NCI-H748 (cell line): ENCODE data around the gene OSTC.

Experiments used
- DNase-seq: peaks from one replicate; lab custom pipeline; 2025; ENCODE audit not compliant: unreplicated experiment; lab: John Stamatoyannopoulos, UW

The OSTC gene

DNA sequence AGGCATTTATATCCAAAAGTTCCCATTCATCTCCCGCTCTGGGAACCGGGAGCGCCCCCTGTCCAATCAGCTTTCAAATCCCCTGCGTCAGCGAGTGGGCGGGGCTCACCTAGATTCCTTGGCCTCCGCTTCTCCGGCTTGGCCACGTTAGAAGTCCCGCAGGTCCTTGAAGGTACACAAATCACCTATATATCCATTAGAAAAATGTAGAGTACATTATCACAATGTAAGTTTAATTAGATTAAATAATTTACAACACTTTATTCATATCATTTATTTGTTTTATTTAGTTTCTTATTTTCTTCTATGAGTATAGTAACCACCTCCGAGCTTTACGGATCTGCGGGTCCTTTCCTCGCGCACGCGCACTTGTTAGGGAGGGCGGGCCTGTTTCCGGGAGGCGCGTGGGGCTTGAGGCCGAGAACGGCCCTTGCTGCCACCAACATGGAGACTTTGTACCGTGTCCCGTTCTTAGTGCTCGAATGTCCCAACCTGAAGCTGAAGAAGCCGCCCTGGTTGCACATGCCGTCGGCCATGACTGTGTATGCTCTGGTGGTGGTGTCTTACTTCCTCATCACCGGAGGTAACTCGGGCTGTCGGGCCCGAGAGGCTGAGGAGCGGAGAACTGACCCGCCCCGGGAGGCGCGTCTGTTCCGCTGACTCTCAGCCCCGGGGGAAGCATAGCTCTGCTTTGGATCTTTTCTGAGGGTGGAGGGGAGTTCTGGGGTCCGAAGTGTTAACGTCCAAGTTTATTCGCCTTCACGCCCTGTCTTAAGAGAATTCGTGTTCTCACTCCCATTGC, at the start of gene OSTC:
Gene OSTC (plus strand): TSS at position 388 of the 802 bp plus-strand sequence. CDS start 57 bp downstream, at position 445.
- DNase-seq, result peak; percentile 92

DNA sequence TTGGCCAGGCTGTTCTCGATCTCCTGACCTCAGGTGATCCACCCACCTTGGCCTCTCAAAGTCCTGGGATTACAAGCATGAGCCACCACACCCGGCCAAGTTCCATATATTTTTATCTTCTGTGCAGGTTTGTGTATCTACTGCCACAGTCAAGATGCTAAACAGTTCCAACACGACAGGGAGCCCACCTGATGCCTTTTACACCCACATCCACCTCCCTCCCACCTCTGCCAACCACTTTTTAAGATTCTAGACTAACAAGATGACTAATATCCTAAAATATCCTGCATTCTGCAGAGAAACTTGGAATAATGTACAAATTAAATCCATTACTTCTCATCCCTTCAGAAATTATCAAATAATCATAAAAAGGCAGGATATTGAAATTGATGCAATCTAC, 49.3 kb upstream of the OSTC start:
- DNase-seq, result no peak

DNA sequence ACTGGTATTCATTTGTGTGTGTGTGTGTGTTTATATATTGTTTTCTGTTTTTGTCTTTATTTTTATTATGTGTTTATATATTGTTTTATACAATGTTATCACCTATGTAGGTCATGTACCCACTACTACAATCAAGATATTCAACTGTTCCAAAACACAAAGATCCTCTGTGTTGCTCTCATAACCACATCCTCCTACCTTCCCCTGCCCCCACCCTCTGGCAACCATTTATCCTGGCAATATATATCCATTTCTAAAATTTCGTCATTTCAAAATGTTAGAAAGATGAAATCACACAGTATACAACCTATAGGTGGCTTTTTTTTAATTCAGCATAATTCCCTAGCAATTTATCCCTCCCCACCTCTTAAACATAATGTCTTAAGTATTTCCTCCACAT, 48.9 kb upstream of the OSTC start:
- DNase-seq, result no peak

DNA sequence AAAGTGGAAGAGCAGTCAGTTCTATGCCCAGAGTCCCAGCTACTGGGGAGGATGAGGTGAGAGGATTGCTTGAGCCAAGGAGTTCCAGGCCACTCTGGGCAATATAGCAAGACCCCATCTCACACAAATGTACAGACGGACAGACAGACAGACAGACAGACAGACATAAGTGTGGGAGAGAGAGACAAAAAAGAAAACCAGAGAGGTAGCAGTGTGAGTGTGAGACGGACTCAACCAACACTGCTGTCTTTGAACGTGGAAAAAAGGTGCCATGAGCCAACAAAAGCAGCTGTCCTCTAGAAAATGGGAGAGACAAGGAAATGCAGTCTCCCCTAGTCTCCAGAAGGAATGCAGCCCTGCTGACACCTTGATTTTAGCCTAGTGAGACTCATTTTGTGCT, 48.2 kb upstream of the OSTC start:
- DNase-seq, result no peak

DNA sequence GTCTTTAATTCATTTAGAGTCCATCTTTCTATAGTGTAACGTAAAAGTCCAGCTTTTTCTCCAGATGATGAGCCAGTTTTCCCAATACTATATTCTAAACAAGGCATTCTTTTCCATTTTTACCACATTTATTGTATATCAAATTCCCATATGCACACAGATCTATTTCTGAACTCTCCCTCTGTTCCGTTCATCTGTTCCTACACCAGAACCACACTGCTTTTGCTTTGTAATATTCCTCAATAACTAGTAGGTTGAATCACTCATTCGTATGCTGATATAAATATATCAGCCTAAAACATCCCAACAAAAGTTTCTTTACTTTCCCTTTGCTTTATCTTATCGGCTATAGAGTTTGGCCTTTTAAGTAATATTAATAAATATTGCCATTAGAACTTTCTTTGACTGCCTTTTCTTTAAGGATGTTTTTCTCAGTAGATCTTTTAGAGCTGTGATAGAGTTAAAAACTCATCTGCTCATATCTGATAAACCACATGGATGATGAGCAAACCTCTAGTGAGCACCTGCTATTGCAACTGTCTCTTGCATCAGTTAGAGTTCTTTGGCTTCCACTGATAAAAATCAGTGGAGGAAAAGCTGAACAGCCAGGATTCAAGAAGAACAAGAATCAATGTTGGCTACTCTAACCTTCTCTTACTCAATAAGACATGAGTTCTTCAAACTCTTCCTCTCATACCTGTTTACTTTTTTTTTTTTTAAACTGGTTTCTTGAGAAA, 43.2 kb upstream of the OSTC start:
- DNase-seq, result no peak

DNA sequence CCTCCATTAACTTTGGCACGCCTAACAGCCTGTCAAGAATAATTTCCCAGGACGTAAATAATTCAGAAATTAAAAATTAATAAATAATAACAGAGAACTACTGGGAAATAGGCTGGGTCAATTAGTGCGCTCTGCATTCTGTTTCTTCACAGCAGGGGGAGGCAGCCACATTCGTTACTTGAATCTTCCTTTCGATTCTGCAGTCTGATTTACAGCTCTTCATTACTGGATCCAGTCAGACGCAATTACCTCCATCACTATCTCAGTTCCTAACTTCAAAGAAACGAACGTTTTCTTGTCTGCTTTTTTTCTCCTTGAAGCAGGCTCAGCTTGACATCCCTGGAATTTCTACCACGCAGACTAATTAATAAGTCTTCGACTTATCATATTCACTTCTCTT, 39.0 kb upstream of the OSTC start:
- DNase-seq, result peak; percentile 4

DNA sequence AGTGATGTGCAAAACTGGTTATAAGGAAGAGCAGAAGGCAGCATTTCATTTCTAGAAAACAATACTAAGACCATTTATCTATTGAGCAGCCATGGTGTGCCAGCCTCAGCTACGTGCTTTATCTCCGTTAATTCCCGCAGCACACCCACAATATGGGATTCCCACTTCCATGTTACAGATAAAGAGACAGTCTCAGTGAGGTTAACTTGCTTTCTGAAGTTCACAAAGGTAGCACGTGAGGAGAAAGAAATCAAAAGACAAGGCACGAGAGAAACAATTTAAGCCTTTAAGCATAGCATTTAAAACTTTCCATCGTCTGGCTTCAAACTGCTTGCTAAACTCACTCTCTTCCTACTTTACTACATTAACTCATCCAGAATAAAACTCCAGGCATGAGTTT, 38.0 kb upstream of the OSTC start:
- DNase-seq, result no peak

DNA sequence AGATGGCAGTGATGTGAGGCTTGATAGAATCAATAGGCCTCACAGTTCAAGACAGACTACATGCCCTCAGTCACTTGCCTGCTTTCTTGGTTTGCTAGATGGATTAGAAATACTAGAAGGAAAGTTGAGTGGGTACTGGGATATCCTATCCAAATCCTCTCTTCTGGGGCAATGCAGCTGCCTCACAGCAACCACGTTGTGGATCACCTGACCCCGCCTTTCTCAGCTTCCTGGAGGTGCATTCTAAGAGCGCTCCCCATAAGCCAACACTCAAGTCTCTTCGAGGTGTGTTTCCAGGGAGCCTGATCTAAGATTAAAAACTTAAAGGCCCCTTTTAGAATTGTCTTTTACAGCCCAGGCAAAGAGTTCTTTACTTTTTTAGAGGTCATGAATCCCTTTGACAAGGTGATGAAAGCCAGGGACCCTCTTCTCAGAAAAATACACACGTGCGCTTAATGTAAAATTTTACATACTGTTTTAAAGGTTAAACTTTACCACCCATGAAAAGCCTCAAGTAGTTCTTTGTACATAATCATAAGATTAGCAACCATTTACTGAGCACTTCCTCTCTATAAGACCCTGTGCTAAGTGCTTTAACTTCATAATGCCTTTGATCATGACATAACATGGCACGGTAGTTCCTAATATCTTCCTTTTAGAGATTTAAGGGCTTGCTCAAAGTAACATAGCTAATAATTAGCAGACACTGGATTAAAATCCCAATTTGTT, 30.9 kb upstream of the OSTC start:
- DNase-seq, result no peak

DNA sequence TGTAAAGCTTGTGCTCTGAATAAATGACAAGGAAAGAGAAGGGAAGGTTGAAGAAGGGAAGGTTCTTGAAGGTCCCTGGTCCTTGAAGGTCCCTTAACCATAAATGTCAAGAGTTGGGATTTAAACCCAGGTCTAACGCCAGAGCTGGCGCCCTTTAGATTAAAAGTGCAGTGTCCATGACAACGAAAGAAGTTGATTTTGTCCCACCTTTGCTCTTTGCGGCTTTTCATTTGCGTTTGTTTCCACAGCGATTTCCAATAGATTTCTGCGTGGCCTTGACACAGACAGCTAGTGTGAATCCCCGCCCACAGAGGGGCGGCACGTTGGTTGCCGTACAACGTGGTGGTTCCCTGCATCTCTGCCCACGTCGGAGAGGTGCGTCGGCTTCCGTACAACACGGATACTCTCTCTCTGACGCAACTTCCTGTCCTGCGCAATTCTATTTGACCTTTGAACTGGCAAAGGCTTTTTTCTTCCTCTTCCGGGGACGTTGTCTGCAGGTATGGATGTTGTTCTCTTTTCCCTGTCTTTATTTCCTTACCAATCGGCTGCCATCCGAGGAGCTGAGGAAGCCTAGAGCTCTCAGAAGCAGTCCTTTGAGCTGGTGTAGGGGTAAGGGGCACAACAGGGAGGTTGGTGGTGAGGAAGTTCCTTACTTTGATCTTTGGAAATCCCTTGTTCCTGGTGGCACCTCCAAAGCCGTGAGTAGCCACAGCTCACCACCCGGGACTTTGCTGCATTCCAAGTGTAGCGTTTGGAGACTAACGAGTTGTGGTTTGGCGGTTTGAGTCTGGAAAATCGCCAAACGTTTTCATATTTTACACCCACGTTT, 30.1 kb upstream of the OSTC start, which contains the start of gene RPL34:
Gene RPL34 (plus strand): TSS at position 476 of the 832 bp plus-strand sequence. CDS start 1,384 bp downstream, outside the sequence.
- DNase-seq, result peak; percentile 96

DNA sequence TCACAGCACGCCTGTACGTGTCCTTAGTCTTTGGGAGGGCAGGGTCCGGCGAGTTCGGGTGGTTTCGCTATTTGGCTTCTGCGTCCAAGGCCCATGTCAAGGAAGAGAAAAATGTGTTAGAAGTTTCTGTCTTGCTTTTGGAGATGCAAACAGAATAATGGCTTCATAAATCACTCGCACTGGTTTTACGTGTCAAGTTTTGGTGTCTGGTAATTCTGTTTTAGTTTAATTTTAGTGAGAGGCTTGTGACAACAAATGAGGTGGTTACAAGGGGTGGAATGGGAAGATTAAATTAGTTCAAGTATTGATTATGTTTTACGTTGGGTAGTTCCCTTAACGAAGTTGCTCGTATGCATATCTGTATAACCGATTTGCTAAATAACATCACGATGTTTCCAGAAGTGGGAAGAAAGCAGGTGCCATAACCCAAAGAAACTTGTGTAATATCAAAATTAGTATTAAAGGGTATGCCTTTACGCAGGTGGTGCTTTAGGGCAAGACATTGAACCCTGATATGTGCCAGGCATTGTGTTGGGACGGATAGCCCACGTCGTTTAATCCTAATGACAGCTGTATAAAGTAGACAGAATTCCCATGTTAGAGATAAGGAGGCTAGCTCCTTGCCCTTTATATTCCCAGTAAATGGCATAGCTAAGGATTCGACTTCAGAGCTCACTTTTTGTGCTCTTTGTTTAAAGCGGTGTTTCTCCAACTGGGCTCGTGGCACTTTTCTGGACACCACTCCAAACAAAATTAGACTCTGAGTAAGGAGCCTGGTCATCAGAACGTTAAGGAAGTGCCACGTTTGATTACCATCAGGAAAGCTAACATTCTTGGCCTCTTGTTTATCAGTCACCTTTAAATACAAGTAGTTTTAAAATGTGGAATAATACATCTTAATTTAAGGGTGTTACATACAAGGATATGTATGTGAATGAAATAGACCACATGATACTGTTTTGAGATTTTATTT, 29.2 kb upstream of the OSTC start:
- DNase-seq, result no peak

DNA sequence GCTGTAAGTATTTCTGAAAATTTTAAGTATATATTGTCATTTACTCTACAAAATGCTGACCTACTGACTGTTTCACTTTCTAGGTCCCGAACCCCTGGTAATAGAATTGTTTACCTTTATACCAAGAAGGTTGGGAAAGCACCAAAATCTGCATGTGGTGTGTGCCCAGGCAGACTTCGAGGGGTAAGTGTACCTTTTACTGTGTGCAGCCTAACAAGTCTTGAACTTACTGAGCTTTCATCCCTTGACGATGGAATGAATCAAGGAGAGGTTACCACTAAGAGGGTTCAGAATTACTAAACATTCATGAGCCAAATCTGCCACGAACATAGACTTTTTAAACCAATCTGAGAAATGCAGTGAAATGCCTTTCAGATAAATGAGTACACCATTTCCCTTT, 28.4 kb upstream of the OSTC start:
- DNase-seq, result no peak

DNA sequence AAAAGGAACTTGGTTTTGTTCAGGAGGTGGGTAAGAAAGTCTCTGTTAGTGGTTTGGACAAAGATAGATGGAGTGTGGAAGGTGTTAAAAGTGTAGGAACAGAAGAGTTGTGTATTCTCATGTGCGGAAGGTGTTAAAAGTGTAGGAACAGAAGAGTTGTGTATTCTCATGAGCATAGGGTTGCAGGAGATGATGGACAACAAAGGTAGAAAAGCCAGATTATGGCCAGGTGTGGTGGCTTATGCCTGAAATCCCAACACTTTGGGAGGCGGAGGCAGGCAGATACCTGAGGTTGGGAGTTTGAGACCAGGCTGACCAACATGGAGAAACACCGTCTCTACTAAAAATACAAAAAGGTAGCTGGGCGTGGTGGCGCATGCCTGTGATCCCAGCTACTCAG, 27.6 kb upstream of the OSTC start:
- no peak for DNase-seq

DNA sequence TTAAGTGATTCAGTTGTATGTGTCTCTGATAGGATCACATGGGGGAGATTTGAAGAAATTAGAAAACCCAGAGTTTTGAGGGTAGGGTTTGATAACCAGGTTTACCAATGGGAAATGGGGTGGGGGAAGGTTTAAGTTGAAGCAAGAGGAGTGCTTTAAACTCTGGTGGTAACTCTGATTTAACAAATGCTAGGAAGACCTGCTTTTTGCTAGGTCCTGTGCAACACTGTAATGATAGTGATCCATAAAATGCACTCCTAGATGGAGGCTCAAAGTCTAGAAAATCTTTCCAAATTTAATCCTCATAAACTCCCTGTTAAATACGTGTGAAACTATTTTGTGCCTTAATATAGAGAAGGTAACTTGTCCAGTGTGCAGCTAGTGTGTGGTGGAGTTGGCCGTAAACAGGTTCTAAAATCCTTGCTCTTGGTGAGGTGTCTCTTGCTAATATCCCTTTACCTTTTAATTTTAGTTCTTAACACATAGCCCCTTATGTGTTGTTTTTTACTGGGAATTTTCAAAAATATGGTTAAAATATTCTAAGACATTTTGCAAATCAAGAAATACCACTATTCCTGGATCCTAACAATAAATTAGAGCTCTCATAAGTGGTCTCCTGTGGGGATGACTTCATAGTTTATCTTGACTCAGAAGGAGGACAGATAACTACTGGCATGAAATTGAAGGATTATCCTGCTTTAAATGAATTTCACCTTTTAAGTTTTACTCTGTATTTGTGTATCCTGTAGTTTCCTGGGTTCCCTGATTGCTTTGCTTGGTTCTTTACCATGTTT, 25.9 kb upstream of the OSTC start:
- DNase-seq, result no peak

DNA sequence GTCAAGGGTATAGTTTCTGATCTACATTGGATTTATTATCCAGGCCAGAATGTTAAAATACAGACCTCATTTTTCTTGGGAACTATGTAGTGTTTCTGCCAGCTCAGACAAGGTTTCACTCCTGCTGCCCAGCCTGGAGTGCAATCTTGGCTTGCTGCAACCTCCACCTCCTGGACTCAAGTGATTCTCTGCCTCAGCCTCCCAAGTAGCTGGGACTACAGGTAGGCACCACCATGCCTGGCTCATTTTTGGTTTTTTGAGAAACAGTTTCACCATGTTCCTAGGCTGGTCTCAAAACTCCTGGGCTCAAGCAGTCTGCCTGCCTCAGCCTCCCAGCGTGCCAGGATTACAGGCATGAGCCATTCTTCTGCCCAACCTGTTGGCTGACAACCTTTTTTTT, 24.3 kb upstream of the OSTC start:
- no peak for DNase-seq

DNA sequence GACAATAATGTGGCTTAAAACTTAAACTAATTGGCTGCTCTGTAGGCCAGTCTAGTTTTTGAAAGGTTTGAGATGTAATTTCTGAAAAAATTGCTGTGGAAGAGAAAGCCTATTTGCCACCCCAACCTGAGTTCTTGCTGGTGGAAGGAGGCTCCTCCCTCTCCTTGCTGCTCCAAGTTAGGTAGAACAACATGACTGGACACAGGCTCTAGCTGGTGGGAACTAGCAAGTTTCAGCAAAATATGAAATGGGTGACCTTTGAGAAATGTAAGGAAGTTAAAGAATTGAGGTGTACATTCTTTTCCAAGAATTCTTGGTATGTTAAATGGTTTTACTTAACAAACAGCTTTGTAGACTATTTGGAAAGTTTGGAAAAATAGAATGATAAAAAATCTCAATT, 22.0 kb upstream of the OSTC start:
- no peak for DNase-seq

DNA sequence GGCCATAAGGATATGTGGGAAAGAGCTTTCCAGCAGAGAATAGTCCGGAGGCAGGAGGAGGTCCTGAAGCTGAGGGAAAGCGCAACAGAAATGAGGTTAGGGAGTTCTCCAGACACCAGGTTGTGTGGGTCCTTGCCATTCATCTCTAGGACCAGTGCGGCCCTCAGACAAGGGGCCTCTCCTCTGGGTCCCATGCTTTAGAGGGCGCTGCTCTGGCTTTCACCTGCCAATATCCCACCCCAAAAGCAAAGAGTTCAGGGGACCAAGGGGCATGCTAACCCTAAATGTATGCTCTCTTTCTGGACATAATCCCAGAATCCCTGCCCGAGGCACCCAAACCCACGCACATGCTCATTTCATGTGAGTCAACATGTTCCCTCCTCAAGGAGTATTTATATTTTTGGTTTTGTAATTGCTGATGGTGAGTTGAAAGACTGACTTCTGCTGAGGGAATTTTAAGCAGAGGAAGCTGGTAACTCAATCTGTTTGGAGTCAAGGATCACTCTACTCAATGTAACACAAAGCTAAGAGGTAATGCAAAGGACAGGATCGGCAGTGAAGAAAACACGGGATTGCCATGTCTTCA, 15.2 kb upstream of the OSTC start:
- DNase-seq, result no peak

DNA sequence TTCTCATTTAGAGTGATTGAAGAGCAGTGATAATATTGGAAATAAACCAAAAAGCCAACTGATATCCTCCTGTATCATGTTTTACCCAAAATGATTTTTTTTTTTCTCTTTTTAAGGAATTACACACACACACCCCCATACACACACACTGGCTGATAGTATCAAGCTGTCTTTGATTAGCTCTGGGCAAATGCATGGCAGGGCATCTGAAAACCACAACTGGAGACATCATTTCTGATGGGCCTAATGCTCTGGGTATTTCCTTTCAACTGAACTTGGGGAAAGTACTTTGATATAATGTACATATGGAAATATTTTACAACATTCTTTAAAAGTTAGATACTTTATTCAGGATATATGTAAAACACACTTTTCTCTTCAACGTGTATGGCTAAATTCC, 14.2 kb upstream of the OSTC start:
- DNase-seq, result no peak

DNA sequence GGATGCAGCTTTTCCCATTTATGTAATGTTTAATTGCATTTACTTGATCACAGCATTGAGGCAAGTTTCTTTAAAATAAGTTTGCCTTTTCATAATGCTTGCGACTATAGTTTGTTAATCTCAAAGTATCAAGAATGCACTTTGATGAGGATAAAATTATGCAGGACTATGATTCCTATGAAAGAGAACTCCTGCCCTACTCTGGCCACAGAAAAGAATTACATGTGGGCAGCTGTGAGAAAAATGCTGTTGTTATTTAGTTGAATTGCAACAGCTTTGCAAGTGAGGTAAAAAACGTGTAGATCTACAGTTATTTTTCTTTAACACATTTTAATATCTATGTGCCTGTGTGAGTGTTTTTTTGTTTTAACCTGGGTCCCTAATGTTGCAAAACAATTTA, 12.5 kb upstream of the OSTC start:
- no peak for DNase-seq

DNA sequence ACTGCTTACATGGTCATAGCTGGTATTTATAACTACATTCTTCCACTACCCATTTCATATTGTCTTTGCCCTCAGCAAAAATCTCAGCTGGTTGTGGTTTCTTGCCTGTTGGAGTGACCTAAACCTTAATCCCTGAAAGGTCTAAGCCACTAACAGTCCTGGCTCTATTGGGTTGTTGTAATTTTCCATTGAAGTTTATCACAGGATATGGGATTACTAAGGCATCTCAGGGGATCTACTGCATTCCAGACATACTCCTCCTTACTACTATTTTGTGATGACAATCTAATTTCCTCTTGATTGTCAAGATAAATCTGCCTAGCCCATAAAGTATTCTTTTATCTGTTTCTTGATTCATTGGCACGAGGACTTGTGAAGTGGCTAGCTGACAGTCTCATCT, 6.2 kb upstream of the OSTC start:
- DNase-seq, result no peak
